Natural killer cell (primary cell): ENCODE measurements around the gene TBC1D22A. TPM values are rescaled to one million over a fixed set of nuclear protein-coding genes. Genes with fewer than 3 reads are reported as not detected.
A peak's percentile ranks its signal among the peaks of the same experiment; 100 is the strongest.

Experiments used
- ATAC-seq, 3 donors: fragments of 150-1000 bp in 2 of 3; fragments of 200-7000 bp in 1 of 3; cut with Tn5 transposase; 1 replicate in 1 of 3; 2 replicates in 2 of 3; pipeline ENCODE4 v1.10.0; 2021; ENCODE audit warnings: mild to moderate bottlenecking in 2 of 3, moderate library complexity in 2 of 3
- DNase-seq, 2 donors: peaks; one replicate each; pipeline versions ENCODE4 v3.0.0 to v3.0.0-alpha.2; 2013 to 2021; ENCODE audit warnings: mixed read lengths in 1 of 2
- H3K27ac ChIP-seq: one replicate; pipeline ENCODE4 v1.5.1; 2013; ENCODE audit warnings: mild to moderate bottlenecking, low read length
- H3K27me3 ChIP-seq: one replicate; pipeline ENCODE4 v1.6.1; 2013; ENCODE audit warnings: low read length; ENCODE audit not compliant: control insufficient read depth, insufficient read depth
- H3K36me3 ChIP-seq: one replicate; pipeline ENCODE4 v1.6.1; 2013; ENCODE audit warnings: low read length; ENCODE audit not compliant: control insufficient read depth, insufficient read depth
- H3K4me1 ChIP-seq: one replicate; pipeline ENCODE4 v1.6.1; 2013; ENCODE audit warnings: low read length; ENCODE audit not compliant: control insufficient read depth, insufficient read depth
- H3K4me3 ChIP-seq: one replicate; pipeline ENCODE4 v1.5.1; 2013; ENCODE audit warnings: low read length
- H3K9me3 ChIP-seq: one replicate; pipeline ENCODE4 v1.6.1; 2013; ENCODE audit warnings: low read length; ENCODE audit not compliant: control insufficient read depth, insufficient read depth
- H3K27ac Mint-ChIP-seq, 2 donors: one replicate each; pipeline ENCODE4 v1.8.0; 2022; ENCODE audit warnings: mild to moderate bottlenecking in 2 of 2, mixed read lengths in 2 of 2, moderate library complexity in 1 of 2
- H3K27me3 Mint-ChIP-seq, 2 donors: one replicate each; pipeline ENCODE4 v1.8.0; 2022; ENCODE audit warnings: low read depth in 2 of 2, mixed read lengths in 2 of 2
- H3K36me3 Mint-ChIP-seq: one replicate; pipeline ENCODE4 v1.8.0; 2022; ENCODE audit warnings: mixed read lengths
- H3K4me1 Mint-ChIP-seq, 2 donors: one replicate each; pipeline ENCODE4 v1.8.0; 2022; ENCODE audit warnings: mixed read lengths in 2 of 2
- H3K4me3 Mint-ChIP-seq: one replicate; pipeline ENCODE4 v1.8.0; 2022; ENCODE audit warnings: mild to moderate bottlenecking, moderate library complexity, mixed read lengths
- H3K9me3 Mint-ChIP-seq, 2 donors: one replicate each; pipeline ENCODE4 v1.8.0; 2022; ENCODE audit warnings: mixed read lengths in 2 of 2
- CTCF ChIP-seq: fragments of 200-600 bp; IDR thresholded peaks from one replicate; pipeline ENCODE4 v1.8.0; 2022; ENCODE audit warnings: antibody characterized with exemption
- WGBS: methylation state at CpG from one replicate; pipeline ENCODE4 v1.1.7; 2013; ENCODE audit warnings: missing lambda C conversion rate; ENCODE audit not compliant: insufficient coverage; 5-methylcytosine and 5-hydroxymethylcytosine counted together
- intact Hi-C: fragments of 100-400 bp; cut with micrococcal nuclease; formaldehyde crosslinking; loops from one replicate; pipeline ENCODE4 v1.14.2; 2022
- total RNA-seq, 4 donors: library from RNA; stranded (reverse); fragments of 120-200 nt in 1 of 4; gene quantifications; one replicate each; pipeline versions ENCODE4 v1.2.3 to v1.2.4, GENCODE V29; 2013 to 2022

The TBC1D22A gene
- total RNA-seq, 3 donors from 2014 or later (not counting 1 experiment from before 2014, with no cell fraction given) = 47.4 to 53.7 (median 53.2) TPM

GRCh38 chr22:46900549-46900948 lies 138.1 kb downstream of the TBC1D22A start:
- DNase-seq = no peak
- Mint-ChIP-seq H3K27ac (peak overlapping the region in 1 of 2 donors; percentile 13), H3K4me3 (no peak overlapping the region), H3K27me3 (no peaks in the 10 kb centered on the region), H3K9me3 (no peaks in the 10 kb centered on the region), H3K4me1 (peaks cover 24 to 45% of the 10 kb centered on the region in 2 donors), H3K36me3 (no peaks in the 10 kb centered on the region)
- Histone ChIP-seq H3K4me1 (no peaks in the 10 kb centered on the region), H3K27ac (no peak overlapping the region), H3K36me3 (peaks cover 11% of the 10 kb centered on the region), H3K27me3 (no peaks in the 10 kb centered on the region), H3K4me3 (no peak overlapping the region), H3K9me3 (no peaks in the 10 kb centered on the region)
- TF ChIP-seq CTCF = no peak
- intact Hi-C loops = no loop called here
- 50% methylated on average over 5 of the region's 5 CpGs for WGBS
- ATAC-seq = no peak

GRCh38 chr22:46902436-46902835 lies 140.0 kb downstream of the TBC1D22A start:
- Mint-ChIP-seq H3K27me3 (no peaks in the 10 kb centered on the region), H3K4me1 (peaks cover 24 to 36% of the 10 kb centered on the region in 2 donors), H3K27ac (no peak overlapping the region), H3K4me3 (no peak overlapping the region), H3K9me3 (no peaks in the 10 kb centered on the region), H3K36me3 (no peaks in the 10 kb centered on the region)
- Histone ChIP-seq H3K9me3 (no peaks in the 10 kb centered on the region), H3K27ac (no peak overlapping the region), H3K36me3 (peaks cover 9% of the 10 kb centered on the region), H3K27me3 (no peaks in the 10 kb centered on the region), H3K4me1 (no peaks in the 10 kb centered on the region), H3K4me3 (no peak overlapping the region)
- ATAC-seq (no peak), DNase-seq (no peak)
- intact Hi-C loops = no loop called here
- WGBS = 98% methylated on average over 14 of the region's 14 CpGs
- TF ChIP-seq CTCF = no peak

- intact Hi-C loops = no loop called here
- H3K36me3 Mint-ChIP-seq = no peaks in the 10 kb centered on the region
- H3K9me3 Mint-ChIP-seq = no peaks in the 10 kb centered on the region
- 93% methylated on average over 29 of the region's 29 CpGs for WGBS
- H3K27ac ChIP-seq = no peak overlapping the region
- no peaks in the 10 kb centered on the region for H3K9me3 ChIP-seq
- no peak overlapping the region for H3K4me3 Mint-ChIP-seq
- peaks cover 15% of the 10 kb centered on the region for H3K36me3 ChIP-seq
- DNase-seq = no peak
- ATAC-seq = no peak
- H3K27me3 Mint-ChIP-seq = no peaks in the 10 kb centered on the region
- H3K4me1 ChIP-seq = no peaks in the 10 kb centered on the region
- peaks cover 22 to 41% of the 10 kb centered on the region in 2 donors for H3K4me1 Mint-ChIP-seq
- H3K4me3 ChIP-seq = no peak overlapping the region
- no peaks in the 10 kb centered on the region for H3K27me3 ChIP-seq
- no peak overlapping the region for H3K27ac Mint-ChIP-seq
- no peak for TF ChIP-seq CTCF
Measured at GRCh38 chr22:46902998-46903916, 140.8 kb downstream of the TBC1D22A start.
